OCI-LY7 (cell line): ENCODE results near the gene S100A3.

Experiments used
- CTCF ChIP-seq: fragments of 200-600 bp; sonication (generic); conservative IDR thresholded peaks from 2 replicates; pipeline ENCODE4 v1.5.1; 2014; ENCODE audit warnings: mild to moderate bottlenecking, antibody characterized with exemption, low read length, moderate library complexity, mixed read lengths
- EZH2phosphoT487 ChIP-seq: fragments of 200-600 bp; sonication (generic); IDR thresholded peaks from 2 replicates; pipeline ENCODE4 v1.6.1; 2018; ENCODE audit warnings: low read depth, borderline replicate concordance, mild to moderate bottlenecking, mixed run types, antibody characterized with exemption, low read length, moderate library complexity, mixed read lengths

- TF ChIP-seq CTCF: no peak
- no peak for TF ChIP-seq EZH2phosphoT487
These were observed 48.1 kb upstream of the S100A3 start for GRCh38 chr1:153597206-153597605.
